Sigmoid colon (tissue), 7 donors: ENCODE data around the gene PLBD2. TPM values are rescaled to one million over a fixed set of nuclear protein-coding genes. Genes with fewer than 3 reads are reported as not detected.

Source experiments
- DNase-seq: peaks from one replicate; pipeline ENCODE4 v3.0.0-alpha.2; 2019
- H3K27ac ChIP-seq, 4 donors: fragments of 200-600 bp; sonication (generic); one replicate each; pipeline ENCODE4 v1.5.1; 2016 to 2019; ENCODE audit warnings: mild to moderate bottlenecking in 1 of 4
- H3K27me3 ChIP-seq, 3 donors: fragments of 200-600 bp; sonication (generic); one replicate each; pipeline ENCODE4 v1.5.1; 2019; ENCODE audit warnings: mild to moderate bottlenecking in 1 of 3
- H3K36me3 ChIP-seq, 4 donors: fragments of 200-600 bp; sonication (generic); one replicate each; pipeline ENCODE4 v1.5.1; 2016 to 2019
- H3K4me1 ChIP-seq, 4 donors: fragments of 200-600 bp; sonication (generic); one replicate each; pipeline ENCODE4 v1.5.1; 2017 to 2019
- H3K4me3 ChIP-seq, 4 donors: fragments of 200-600 bp; sonication (generic); one replicate each; pipeline ENCODE4 v1.5.1; 2017 to 2019; ENCODE audit warnings: mild to moderate bottlenecking in 2 of 4, moderate library complexity in 1 of 4
- H3K9me3 ChIP-seq, 4 donors: fragments of 200-600 bp in 3 of 4; sonication (generic) in 3 of 4; one replicate each; pipeline versions ENCODE4 v1.5.1 to v1.6.1; 2013 to 2019
- CTCF ChIP-seq, 4 experiments: fragments of 450-650 bp in 3 of 4; fragments of 200-600 bp in 1 of 4; IDR thresholded peaks; one replicate each; pipeline ENCODE4 v1.5.1; 2016 to 2019; ENCODE audit warnings: antibody characterized with exemption in 4 of 4, mild to moderate bottlenecking in 3 of 4, moderate library complexity in 2 of 4
- EP300 ChIP-seq, 4 donors: sonication (generic); formaldehyde crosslinking; IDR thresholded peaks; one replicate each; pipeline ENCODE4 v1.6.1; 2017; ENCODE audit warnings: antibody characterized with exemption in 4 of 4
- POLR2A ChIP-seq, 2 donors: fragments of 450-650 bp; IDR thresholded peaks; one replicate each; pipeline ENCODE4 v1.6.1; 2016; ENCODE audit warnings: antibody characterized with exemption in 2 of 2, mild to moderate bottlenecking in 2 of 2, moderate library complexity in 2 of 2
- POLR2AphosphoS5 ChIP-seq, 4 donors: sonication (generic); formaldehyde crosslinking; IDR thresholded peaks; one replicate each; pipeline ENCODE4 v1.6.1; 2017; ENCODE audit warnings: antibody characterized with exemption in 4 of 4
- WGBS, 2 donors: extraction: QIAGEN DNeasy Blood & Tissue Kit; methylation state at CpG; one replicate each; pipeline ENCODE4 v1.1.7; 2013; 5-methylcytosine and 5-hydroxymethylcytosine counted together
- intact Hi-C: fragments of 100-400 bp; cut with DNase I; formaldehyde crosslinking; loops from one replicate; pipeline ENCODE4 v1.15.1; 2023
- polyA plus RNA-seq, 3 donors: library from polyadenylated mRNA; stranded (reverse); fragments of 200-250 nt; gene quantifications; one replicate each; pipeline ENCODE4 v1.2.3, GENCODE V29; 2013
- total RNA-seq, 4 donors: library from RNA; depleted of rRNA; stranded (reverse); fragments of >200 nt; gene quantifications; one replicate each; pipeline ENCODE4 v1.1.0, GENCODE V29; 2016
- donor health status: healthy with polysubstance abuse.
- donor health status: Bipolar disorder and iron deficiency.
- donor health status: healthy.

The PLBD2 gene
- total and polyA plus RNA-seq, 7 donors: 3.0 to 39.1 (median 14.4) TPM

DNA sequence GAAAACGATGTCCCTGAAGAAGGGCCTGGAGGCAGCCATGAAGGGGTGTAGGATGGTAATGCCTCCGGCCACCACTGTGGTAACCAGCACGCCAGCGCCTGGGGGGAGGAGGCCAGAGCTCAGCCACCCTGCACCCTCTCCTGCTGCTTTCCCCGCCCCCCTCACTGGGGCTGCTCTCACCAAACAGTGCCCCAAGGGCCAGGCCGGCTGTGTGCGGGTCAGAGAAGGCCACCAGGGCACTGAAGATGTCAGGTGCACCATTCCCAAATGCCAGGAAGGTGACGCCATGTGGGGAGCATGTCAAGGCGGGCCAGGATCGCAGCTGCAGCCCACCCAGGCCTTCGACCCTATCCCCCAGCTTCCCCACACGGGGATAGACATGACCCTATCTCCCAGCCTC, 38.0 kb upstream of the PLBD2 start:
- Histone ChIP-seq H3K4me1 (no peaks in the 10 kb centered on the region), H3K27me3 (no peaks in the 10 kb centered on the region), H3K27ac (no peak overlapping the region), H3K36me3 (peaks cover 6 to 60% (median 17%) of the 10 kb centered on the region in 4 donors), H3K4me3 (no peak overlapping the region), H3K9me3 (no peaks in the 10 kb centered on the region)
- no peak for TF ChIP-seq POLR2A (IDR thresholded peaks at IDR 0.05)
- TF ChIP-seq EP300 (IDR thresholded peaks at IDR 0.05): no peak
- no peak for TF ChIP-seq CTCF (IDR thresholded peaks at IDR 0.05)
- TF ChIP-seq POLR2AphosphoS5 (IDR thresholded peaks at IDR 0.05): no peak
- DNase-seq: no peak
- intact Hi-C loops: no loop called here
- 94 to 96% methylated on average over 12 of the region's 12 CpGs for WGBS, 2 donors

- Histone ChIP-seq H3K4me1 (peaks cover 0 to 13% (median 4%) of the 10 kb centered on the region in 4 donors), H3K27me3 (no peaks in the 10 kb centered on the region), H3K4me3 (no peak overlapping the region), H3K9me3 (no peaks in the 10 kb centered on the region), H3K27ac (no peak overlapping the region), H3K36me3 (peaks cover 6 to 46% (median 12%) of the 10 kb centered on the region in 4 donors)
- intact Hi-C loops: no loop called here
- DNase-seq: no peak
- WGBS, 2 donors: 87 to 91% methylated on average over 2 of the region's 2 CpGs
- no peak for TF ChIP-seq POLR2A (IDR thresholded peaks at IDR 0.05)
- TF ChIP-seq POLR2AphosphoS5 (IDR thresholded peaks at IDR 0.05): no peak
- no peak for TF ChIP-seq CTCF (IDR thresholded peaks at IDR 0.05)
- no peak for TF ChIP-seq EP300 (IDR thresholded peaks at IDR 0.05)
These were observed 36.0 kb upstream of the PLBD2 start for GRCh38 chr12:113322343-113322742.

GRCh38 chr12:113325916-113326315, 32.5 kb upstream of the PLBD2 start:
- Histone ChIP-seq H3K27me3 (no peaks in the 10 kb centered on the region), H3K4me3 (no peak overlapping the region), H3K9me3 (no peaks in the 10 kb centered on the region), H3K27ac (peak overlapping the region in 2 of 4 donors; percentile 43 to 48), H3K4me1 (peaks cover 0 to 13% (median 4%) of the 10 kb centered on the region in 4 donors), H3K36me3 (peaks cover 0 to 27% (median 1%) of the 10 kb centered on the region in 4 donors)
- peak; percentile 78 for DNase-seq
- WGBS, 2 donors: 70 to 76% methylated on average over 3 of the region's 3 CpGs
- intact Hi-C loops: no loop called here
- TF ChIP-seq CTCF (IDR thresholded peaks at IDR 0.05): no peak
- no peak for TF ChIP-seq POLR2A (IDR thresholded peaks at IDR 0.05)
- TF ChIP-seq EP300 (IDR thresholded peaks at IDR 0.05): no peak
- TF ChIP-seq POLR2AphosphoS5 (IDR thresholded peaks at IDR 0.05): peak in 3 of 4 donors; percentile 14 to 20 (median 18)

- 83 to 89% methylated on average over 4 of the region's 4 CpGs for WGBS, 2 donors
- Histone ChIP-seq H3K36me3 (peaks cover 0 to 24% (median 0%) of the 10 kb centered on the region in 4 donors), H3K4me3 (no peak overlapping the region), H3K27me3 (no peaks in the 10 kb centered on the region), H3K4me1 (peaks cover 0 to 13% (median 4%) of the 10 kb centered on the region in 4 donors), H3K27ac (peak overlapping the region in 3 of 4 donors; percentile 9 to 48 (median 43)), H3K9me3 (no peaks in the 10 kb centered on the region)
- DNase-seq: no peak
- TF ChIP-seq POLR2A (IDR thresholded peaks at IDR 0.05): no peak
- TF ChIP-seq EP300 (IDR thresholded peaks at IDR 0.05): no peak
- no peak for TF ChIP-seq POLR2AphosphoS5 (IDR thresholded peaks at IDR 0.05)
- no peak for TF ChIP-seq CTCF (IDR thresholded peaks at IDR 0.05)
- intact Hi-C loops: no loop called here
These were observed 31.5 kb upstream of the PLBD2 start for GRCh38 chr12:113326775-113327395.
